Stimulated activated CD4-positive, alpha-beta T cell treated with anti-CD3 and anti-CD28 coated beads, TNF-alpha, amount 100 ng/mL, for 48 hours (primary cell): Measurements from ENCODE around the gene ELOA.
A peak's percentile ranks its signal among the peaks of the same experiment; 100 is the strongest.

ENCODE experiments used
- DNase-seq, 3 donors: peaks; one replicate each; pipeline ENCODE4 v3.0.0-alpha.2; 2020; ENCODE audit warnings: low read depth in 3 of 3

Gene ELOA, protein sequence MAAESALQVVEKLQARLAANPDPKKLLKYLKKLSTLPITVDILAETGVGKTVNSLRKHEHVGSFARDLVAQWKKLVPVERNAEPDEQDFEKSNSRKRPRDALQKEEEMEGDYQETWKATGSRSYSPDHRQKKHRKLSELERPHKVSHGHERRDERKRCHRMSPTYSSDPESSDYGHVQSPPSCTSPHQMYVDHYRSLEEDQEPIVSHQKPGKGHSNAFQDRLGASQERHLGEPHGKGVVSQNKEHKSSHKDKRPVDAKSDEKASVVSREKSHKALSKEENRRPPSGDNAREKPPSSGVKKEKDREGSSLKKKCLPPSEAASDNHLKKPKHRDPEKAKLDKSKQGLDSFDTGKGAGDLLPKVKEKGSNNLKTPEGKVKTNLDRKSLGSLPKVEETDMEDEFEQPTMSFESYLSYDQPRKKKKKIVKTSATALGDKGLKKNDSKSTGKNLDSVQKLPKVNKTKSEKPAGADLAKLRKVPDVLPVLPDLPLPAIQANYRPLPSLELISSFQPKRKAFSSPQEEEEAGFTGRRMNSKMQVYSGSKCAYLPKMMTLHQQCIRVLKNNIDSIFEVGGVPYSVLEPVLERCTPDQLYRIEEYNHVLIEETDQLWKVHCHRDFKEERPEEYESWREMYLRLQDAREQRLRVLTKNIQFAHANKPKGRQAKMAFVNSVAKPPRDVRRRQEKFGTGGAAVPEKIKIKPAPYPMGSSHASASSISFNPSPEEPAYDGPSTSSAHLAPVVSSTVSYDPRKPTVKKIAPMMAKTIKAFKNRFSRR

DNA sequence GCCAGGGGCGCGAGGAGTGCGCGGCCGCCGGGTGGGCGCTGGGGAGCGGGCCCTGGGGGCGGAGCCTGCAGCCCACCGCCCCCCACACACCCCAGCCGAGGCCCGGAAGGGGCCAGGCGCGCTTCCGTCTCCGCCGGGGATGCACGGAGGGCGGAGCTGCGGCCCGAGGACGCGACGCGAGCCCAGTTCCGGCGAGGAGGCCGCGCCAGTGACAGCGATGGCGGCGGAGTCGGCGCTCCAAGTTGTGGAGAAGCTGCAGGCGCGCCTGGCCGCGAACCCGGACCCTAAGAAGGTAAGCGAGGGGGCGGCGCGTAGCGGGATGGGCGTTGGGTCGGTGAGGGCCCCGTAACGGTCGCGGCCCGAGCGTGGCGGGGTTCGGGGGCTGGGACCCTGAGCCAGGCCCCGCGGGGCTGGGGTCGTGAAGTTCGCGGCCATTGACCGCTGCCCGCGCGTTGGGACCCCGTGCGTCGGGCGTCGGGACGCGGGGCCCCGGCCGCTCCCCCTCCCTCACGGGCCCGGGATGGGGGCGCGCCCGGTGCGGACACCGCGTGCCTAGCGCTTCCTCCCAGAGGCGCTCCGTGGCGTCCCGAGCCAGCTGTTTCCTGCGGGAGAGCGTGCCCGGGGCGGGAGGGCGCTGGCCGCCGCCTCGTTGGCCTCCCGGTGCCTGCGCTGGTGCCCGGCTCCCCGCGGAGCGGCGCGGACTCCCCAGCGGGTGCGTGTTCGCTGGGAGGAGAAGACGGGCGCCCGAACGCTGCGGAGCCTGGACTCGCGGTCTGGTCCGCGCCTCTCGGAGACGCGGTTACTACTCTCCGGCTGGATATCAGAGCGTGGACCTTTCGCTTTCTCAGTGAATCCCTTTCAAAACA, at the start of gene ELOA:
TSS of gene ELOA (plus strand) at position 185 of the 866 bp plus-strand sequence. CDS start at position 218, 33 bp downstream.
- peak; percentile 50 to 74 (median 62) for DNase-seq

- no peak for DNase-seq
These were observed 49.7 kb upstream of the ELOA start for GRCh38 chr1:23693599-23693998.

GRCh38 chr1:23694371-23694770, 48.9 kb upstream of the ELOA start:
- DNase-seq = no peak

- no peak for DNase-seq
These were observed 47.6 kb upstream of the ELOA start for GRCh38 chr1:23695667-23696066.

DNA sequence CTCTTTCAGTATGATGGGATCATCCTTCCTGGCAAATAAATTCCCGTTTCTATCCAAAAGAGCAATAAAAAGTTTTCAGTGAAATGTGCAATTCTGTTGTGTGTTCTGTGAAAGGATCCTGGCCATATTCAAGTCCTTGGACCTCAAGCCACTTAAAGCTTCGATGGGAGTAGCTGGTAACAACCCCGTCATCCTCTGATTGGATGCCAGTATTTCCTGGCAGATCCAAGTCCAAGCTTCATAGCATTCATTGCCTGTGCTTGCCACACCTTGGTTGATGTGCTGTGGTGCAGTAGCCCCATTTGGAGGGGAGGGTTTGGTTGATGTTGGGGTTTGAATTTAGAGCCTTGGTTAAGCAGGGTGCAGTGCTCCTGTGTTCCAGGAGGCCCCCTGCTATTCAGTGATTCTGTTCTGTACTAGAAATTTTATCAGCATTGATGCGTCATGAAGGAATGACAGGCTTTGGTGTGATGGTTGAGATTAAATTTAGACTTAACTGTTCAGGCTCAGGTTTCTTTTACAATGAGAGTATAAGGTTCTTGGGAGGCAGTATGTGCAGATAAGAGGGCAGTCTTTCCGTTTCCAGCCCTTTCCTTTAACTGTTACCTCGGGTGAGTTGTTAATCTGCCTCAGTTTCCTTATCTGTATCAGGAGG, 46.8 kb upstream of the ELOA start:
- DNase-seq = no peak

GRCh38 chr1:23698466-23698865, 44.8 kb upstream of the ELOA start:
- no peak for DNase-seq

- DNase-seq = peak in 1 of 3 donors; percentile 19
These were observed 43.7 kb upstream of the ELOA start for GRCh38 chr1:23699280-23700179.

GRCh38 chr1:23701310-23701709, 42.0 kb upstream of the ELOA start:
- DNase-seq = no peak

DNA sequence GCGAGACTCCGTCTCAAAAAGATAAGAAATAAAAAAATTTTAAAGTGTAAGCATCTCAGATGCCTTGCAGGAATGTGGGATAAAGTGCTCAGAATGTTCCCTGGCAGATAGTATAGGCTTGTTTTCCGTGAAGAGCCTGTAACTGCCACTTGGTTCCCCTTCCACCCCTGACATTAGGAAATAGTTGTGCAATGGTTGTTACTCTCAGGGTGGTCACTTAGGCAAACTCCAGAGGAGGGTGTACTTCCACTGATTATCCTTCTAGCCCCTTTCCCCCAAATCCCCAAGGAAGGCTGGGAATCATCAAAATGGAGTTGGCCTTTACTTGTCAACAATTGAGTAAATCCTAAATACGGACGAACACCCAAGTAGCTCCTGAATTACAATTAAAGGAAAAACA, 41.3 kb upstream of the ELOA start:
- DNase-seq = no peak

DNA sequence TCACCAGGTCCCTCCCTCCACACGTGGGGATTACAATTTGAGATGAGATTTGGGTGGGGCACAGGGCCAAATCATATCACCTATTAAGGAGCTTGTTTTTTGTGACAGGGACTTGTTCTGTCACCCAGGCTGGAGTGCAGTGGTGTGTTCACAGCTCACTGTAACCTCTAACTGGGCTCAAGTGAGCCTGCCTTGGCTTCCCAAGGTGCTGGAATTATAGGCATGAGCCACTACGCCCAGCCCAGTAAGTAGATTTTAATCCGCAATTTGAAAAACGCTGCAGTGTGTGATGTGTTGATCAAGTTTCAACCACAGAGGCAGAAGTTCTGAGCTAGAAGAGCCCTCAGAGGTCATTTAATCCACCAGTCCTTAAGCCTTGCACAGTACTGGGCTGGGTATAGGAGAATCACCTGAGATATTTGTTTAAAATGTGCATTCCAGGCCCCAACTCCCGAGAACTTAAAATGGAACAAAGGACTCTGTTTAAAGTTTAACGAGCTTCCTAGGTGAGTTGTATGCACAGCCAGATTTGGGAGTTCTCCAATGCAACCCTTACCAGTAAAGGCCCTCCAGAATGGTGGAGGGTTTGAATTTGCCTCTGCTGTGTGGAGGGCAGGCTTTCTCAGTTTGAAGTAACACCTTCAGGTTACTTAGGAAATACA, 38.3 kb upstream of the ELOA start:
- no peak for DNase-seq

DNA sequence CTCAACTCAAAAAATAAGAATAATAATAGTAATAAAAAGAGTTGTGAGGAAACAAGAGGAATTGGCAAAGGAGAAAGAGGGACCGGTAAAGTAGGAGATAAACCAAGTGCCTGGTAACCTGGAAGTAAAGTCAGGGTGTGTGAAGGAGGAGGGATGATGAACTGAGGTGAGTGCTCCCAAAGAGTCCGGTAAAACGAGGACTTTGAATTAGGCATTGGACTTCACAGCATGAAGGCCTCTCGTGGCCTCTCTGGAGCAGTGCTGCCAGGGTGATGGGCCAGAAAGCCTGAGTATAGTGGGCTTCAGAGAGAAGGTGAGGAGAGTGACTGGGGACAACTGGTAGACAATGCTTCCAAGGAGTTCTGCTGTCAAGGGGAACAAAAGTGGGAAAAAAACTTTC, 34.0 kb upstream of the ELOA start:
- no peak for DNase-seq

DNA sequence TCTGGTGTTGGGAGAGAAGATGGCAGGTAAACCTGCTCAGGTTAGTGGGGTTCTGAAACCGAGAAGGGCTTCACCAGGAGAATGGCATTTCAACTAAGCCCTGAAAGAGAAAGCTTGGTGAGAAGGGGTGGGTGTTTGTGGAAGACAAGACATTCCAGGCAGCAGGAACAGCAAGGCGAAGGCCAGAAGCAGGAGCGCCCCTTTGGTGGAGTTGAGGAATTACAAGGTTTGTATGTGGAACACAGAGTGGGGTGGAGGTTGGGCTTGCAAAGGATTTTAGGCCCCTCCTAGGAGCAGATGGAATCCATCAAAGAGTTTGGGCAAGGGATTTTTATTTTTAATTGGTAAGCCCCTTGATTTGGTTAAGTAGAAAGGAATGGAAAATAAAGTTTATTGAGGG, 24.8 kb upstream of the ELOA start:
- DNase-seq = no peak

- no peak for DNase-seq
These were observed 24.0 kb upstream of the ELOA start for GRCh38 chr1:23719162-23719820.

- no peak for DNase-seq
These were observed 22.8 kb upstream of the ELOA start for GRCh38 chr1:23720256-23720995.

GRCh38 chr1:23722652-23723051, 20.6 kb upstream of the ELOA start:
- no peak for DNase-seq

GRCh38 chr1:23726686-23727085, 16.6 kb upstream of the ELOA start:
- DNase-seq = no peak

DNA sequence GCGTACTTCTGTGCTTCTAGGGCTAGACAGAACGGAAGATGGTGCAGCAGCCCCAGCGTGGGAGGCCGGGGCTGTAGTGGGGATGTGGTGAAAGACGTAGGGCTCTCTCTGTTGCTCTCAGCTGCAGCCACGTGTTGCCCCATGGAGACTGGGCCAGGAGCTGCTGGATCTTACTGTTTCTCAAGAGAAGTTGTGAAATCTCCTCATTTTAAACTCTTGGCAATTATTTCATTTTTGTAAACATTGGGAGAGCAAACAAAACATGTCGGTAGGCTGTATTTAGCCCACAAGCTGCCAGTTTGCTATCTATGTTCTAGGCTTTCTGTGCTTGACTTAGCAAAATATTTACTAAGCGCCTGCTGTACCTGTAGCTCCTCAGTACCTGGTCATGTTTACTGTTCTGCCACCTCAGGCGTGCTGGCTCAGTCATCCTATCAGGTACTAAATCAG, 15.9 kb upstream of the ELOA start:
- no peak for DNase-seq

DNA sequence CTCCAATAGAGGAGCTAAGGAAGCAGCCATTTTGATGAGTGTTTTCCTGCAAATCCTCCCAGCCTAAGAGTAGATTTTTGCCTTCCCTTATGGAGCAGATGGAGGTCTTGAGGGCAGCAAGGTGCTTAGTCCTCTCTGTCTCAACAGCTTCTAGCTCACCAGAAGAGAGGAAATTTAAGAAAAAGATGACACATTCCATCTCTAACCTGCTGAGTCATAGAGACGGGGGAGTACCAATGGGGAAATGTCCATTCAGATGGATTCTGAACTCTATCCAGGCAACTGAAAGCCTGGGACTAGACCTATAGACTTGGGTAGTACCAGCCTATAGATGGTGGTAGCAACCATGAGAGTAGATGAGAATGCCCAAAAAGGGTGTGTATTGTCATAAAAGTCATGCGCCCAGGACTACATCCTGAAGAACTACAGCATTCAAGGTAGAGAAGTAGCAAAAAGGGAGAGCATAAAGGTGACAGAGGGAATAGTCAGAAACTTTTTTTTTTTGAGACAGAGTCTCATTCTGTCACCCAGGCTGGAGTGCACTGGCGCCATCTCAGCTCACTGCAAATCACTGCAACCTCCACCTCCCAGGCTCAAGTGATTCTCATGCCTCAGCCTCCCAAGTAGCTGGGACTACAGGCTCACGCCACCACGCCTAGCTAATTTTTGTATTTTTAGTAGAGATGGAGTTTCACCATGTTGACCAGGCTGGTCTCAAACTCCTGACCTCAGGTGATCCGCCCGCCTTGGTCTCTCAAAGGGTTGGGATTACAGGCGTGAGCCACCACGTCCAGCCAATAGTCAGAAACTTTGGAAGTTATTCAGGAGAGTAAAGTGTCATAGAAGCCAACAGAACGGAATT, 10.7 kb upstream of the ELOA start:
- no peak for DNase-seq
